SU-DHL-6 (cell line): ENCODE data around the gene SURF2.
"Not testable (repeated sequence)": the region's sequence is repeated elsewhere in the genome, so short reads cannot be mapped to it uniquely, and the experiment has no call there.

Experiments used
- EZH2phosphoT487 ChIP-seq: fragments of 200-600 bp; sonication (generic), shearing (Covaris generic); conservative IDR thresholded peaks from 2 replicates; pipeline ENCODE4 v1.6.1; 2018; ENCODE audit warnings: mild to moderate bottlenecking, antibody characterized with exemption, low read length, moderate library complexity, mixed read lengths
- TF ChIP-seq, protein P1 (sequence below): fragments of 200-600 bp; sonication (generic); IDR thresholded peaks from one replicate; pipeline ENCODE4 v1.5.1; 2017; ENCODE audit warnings: antibody characterized with exemption, mild to moderate bottlenecking, low read length, moderate library complexity; ENCODE audit not compliant: insufficient read depth, poor library complexity, severe bottlenecking

DNA sequence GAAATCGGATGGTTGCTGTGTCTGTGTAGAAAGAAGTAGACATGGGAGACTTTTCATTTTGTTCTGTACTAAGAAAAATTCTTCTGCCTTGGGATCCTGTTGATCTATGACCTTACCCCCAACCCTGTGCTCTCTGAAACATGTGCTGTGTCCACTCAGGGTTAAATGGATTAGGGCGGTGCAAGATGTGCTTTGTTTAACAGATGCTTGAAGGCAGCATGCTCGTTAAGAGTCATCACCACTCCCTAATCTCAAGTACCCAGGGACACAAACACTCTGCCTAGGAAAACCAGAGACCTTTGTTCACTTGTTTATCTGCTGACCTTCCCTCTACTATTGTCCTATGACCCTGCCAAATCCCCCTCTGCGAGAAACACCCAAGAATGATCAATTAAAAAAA is 35.1 kb downstream of the SURF2 start:
- TF ChIP-seq, protein P1, sequence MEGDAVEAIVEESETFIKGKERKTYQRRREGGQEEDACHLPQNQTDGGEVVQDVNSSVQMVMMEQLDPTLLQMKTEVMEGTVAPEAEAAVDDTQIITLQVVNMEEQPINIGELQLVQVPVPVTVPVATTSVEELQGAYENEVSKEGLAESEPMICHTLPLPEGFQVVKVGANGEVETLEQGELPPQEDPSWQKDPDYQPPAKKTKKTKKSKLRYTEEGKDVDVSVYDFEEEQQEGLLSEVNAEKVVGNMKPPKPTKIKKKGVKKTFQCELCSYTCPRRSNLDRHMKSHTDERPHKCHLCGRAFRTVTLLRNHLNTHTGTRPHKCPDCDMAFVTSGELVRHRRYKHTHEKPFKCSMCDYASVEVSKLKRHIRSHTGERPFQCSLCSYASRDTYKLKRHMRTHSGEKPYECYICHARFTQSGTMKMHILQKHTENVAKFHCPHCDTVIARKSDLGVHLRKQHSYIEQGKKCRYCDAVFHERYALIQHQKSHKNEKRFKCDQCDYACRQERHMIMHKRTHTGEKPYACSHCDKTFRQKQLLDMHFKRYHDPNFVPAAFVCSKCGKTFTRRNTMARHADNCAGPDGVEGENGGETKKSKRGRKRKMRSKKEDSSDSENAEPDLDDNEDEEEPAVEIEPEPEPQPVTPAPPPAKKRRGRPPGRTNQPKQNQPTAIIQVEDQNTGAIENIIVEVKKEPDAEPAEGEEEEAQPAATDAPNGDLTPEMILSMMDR: not testable (repeated sequence)
- TF ChIP-seq EZH2phosphoT487: not testable (repeated sequence)
